SW 1271 (cell line): ENCODE measurements around the gene LCN15.
"Not testable (repeated sequence)": the region's sequence is repeated elsewhere in the genome, so short reads cannot be mapped to it uniquely, and the experiment has no call there.

Experiments
- DNase-seq, 2 experiments: peaks; one replicate each; lab custom pipeline; 2025; lab: John Stamatoyannopoulos, UW

The LCN15 gene

GRCh38 chr9:136755302-136756133, 8.8 kb downstream of the LCN15 start:
- DNase-seq = not testable (repeated sequence)

GRCh38 chr9:136754626-136755301, 9.6 kb downstream of the LCN15 start:
- no peak for DNase-seq

DNA sequence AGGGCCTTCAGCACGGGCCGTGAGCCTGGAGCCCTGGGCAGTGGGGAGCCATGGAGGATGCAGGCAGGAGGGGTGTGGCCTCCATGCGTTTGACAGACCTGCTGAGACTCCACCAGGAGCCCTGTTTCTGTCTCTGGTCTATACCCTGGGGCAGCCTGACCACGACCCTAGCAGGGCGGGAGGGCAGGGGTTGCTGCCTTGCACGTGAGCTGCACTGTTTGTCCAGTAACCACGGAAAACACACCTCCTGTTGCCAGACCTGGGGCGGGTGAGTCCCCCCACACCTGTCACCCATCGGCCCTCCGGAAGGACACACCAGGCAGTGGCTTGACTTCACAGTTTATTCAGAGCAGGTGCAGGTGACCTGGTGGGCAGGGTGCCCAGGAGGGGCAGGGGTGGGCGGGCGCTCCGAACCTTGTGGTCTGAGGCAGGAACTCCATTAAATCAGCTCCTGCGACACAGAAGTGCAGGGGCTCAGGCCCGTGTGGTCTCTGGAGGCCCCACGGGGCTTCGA, 10.2 kb downstream of the LCN15 start:
- DNase-seq = no peak

- DNase-seq = no peak
Observed at GRCh38 chr9:136753371-136754058, 10.8 kb downstream of the LCN15 start.

GRCh38 chr9:136751814-136752213, 12.5 kb downstream of the LCN15 start:
- no peak for DNase-seq

- DNase-seq = no peak
Observed at GRCh38 chr9:136751244-136751643, 13.1 kb downstream of the LCN15 start.

GRCh38 chr9:136750526-136750925, 13.8 kb downstream of the LCN15 start:
- no peak for DNase-seq

- no peak for DNase-seq
Observed at GRCh38 chr9:136748666-136749611, 15.4 kb downstream of the LCN15 start.

GRCh38 chr9:136748201-136748600, 16.1 kb downstream of the LCN15 start, which contains the start of gene LCN6:
Gene LCN6 (minus strand): TSS chr9:136748525. CDS start chr9:136748483, 42 bp downstream.
- no peak for DNase-seq

- DNase-seq = no peak
Observed at GRCh38 chr9:136747161-136748060, 16.9 kb downstream of the LCN15 start.

GRCh38 chr9:136746621-136747020, 17.7 kb downstream of the LCN15 start:
- DNase-seq = no peak

DNA sequence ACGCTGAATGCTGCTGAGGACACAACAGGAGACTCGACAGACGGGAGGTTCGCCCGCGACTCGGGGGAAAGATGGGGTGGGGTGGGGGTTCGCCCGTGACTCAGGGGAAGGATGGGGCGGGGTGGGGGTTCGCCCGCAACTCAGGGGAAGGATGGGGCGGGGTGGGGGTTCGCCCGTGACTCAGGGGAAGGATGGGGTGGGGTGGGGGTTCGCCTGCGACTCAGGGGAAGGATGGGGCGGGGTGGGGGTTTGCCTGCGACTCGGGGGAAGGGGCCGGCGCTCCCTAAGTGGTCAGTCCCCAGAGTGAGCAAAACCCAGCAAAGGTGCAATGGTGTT, 18.2 kb downstream of the LCN15 start:
- no peak for DNase-seq

DNA sequence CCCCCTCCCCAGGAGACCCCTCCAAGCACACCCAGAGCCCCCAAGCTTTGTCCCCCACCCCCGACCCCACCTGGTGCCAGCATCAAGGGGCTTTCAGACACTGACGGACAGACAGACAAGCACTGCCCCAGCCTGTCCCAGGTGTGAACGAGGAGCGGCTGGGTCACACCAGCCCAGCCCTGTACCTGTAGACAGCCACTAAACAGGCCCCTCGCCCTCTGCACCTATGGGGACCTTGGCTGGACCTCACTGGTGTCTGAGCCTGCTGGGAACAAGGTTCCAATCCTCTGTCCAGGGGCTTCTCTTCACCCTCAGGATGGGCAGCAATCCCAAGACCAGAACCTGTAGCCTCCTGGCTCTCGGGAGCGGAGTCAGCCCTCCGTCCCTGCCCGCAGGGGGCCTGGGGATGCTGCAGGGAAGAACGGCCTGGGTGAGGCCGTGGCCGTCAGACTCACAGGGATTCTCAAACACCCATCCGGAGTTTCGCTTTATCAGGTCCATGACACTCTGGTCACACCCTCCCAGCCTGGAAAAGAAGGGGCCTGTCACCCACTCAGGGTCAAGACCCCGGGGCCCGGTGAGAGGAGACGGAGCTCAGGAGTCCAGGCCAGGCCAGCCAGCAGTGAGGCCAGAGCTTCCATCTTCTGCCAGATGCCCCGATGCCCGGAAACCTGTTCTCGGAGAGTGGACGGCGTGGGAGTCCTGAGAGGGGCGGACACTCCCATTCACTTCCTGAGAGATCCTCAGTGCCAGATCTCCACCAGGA, 18.7 kb downstream of the LCN15 start:
- no peak for DNase-seq

GRCh38 chr9:136744773-136745172, 19.5 kb downstream of the LCN15 start:
- DNase-seq = no peak

- DNase-seq = no peak
Observed at GRCh38 chr9:136743639-136744211, 20.6 kb downstream of the LCN15 start.

DNA sequence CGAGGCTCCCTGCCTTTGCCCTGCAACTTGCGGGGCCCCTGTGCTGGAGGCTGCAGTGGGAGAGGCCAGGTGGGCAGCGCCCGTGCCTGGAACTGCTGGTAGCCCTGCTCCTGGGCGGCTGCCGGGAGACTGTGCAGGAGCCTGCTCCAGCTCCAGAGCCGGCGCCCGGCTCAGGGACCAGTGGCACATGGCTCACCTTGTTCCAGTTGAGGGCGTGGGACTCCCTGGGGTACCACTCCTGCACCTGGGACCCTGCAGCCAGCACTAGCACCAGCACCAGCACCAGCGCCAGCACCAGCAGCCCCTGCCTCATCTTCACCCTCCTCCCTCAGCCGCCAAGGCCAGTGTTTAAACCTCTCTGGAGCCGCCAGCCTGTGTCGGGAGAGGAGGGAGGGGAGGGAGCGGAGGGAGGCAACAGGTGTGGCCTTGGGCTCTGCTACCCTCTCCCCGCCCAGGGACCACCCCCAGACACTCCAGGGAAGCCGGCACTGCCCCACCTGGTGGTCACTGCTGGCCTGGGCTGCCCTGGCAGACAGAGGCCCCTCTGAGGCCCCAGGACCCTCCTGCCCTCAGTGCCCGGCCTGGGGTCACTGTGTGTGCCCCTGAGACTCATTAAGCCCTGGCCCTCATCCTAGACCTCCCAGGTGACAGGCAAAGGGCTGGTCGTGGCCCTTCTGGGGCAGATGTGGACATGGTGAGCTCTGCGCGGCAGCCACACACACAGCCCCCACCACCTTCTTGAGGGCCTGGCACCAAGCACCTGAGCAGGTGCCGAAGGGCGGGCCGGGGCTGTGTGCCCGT, 21.5 kb downstream of the LCN15 start, which contains the start of gene LCN10:
LCN10 (minus strand) TSS at position 350 of the 801 bp plus-strand sequence; CDS start at position 313, 37 bp downstream.
- DNase-seq = no peak

DNA sequence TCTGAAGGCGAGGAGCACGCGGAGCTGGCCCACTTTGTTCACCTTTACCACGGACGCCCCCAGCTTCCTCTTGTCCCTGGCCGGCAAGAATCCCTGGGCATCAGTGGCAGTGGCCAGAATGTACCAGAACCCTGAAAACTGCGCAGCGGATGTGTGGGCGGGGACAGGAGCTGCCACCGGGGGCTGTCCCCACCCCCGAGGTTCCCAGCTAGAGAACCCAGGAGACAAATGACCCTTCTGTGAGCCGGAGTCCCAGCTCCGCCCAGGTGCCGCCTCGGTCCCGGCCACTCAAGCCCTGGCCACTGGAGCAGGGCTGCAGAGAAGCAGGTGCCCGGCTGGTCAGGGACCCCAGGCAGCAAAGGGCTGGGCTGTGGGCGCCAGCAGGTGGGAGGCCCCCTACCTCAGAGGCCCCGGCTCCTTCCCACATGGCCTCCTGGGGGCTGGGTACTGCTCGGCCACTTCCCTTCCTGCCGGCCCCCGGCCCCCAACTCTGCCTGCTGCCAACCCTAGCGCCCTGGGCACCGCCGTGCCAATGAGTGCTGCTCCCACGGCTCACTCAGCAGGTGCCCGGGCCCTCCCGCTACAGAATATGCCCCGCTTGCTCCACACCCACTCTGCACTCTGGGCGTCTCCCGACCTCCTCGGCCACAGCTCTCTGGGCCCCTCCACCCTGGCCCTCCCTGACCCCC, 22.3 kb downstream of the LCN15 start:
- DNase-seq = no peak
